ENCODE measurements around the gene CCDC190.

DNA sequence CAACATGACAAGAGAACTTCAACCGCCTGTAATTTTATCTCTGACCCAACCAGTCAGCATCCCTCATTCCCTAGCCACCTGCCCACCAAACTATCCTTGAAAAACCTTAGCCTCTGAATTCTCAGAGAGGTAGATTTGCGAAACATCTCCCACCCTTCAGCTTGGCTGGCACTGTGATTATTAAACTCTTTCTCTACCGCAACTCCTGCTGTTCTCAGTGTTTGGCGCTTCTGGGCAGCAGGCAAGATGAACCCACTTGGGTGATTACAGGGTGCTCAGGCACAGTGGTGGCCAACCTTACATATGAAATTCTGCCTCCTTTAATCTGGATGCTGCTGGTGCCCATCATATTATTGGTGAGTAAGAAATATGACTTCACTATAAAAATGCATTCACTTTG is 22.1 kb downstream of the CCDC190 start:
- TF ChIP-seq, protein P1, sequence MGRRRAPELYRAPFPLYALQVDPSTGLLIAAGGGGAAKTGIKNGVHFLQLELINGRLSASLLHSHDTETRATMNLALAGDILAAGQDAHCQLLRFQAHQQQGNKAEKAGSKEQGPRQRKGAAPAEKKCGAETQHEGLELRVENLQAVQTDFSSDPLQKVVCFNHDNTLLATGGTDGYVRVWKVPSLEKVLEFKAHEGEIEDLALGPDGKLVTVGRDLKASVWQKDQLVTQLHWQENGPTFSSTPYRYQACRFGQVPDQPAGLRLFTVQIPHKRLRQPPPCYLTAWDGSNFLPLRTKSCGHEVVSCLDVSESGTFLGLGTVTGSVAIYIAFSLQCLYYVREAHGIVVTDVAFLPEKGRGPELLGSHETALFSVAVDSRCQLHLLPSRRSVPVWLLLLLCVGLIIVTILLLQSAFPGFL (CRISPR knock-in tag; IDR thresholded peaks at IDR 0.05), result no peak
- no peak for TF ChIP-seq ZNF668 (CRISPR knock-in tag; IDR thresholded peaks at IDR 0.05)

Measured in K562 (cell line).